Pancreas (tissue), 10 donors: ENCODE data around the gene DENND1A. TPM values are rescaled to one million over a fixed set of nuclear protein-coding genes. Genes with fewer than 3 reads are reported as not detected.

Experiments
- ATAC-seq, 4 donors: fragments of 200-7000 bp; cut with Tn5 transposase; one replicate each; pipeline versions ENCODE4 v1.8.0 to v1.9.1; 2020; ENCODE audit warnings: mild to moderate bottlenecking in 4 of 4, moderate library complexity in 4 of 4
- DNase-seq, 6 donors: peaks; one replicate each; pipeline ENCODE4 v3.0.0-alpha.2; 2020
- FAIRE-seq: peaks from 2 replicates; lab custom pipeline; 2012; peaks lifted over from hg19 to GRCh38; lab: Jason Lieb, UNC
- H3K27ac ChIP-seq, 4 donors: fragments of 200-600 bp; sonication (generic); 1 replicate in 3 of 4; 2 replicates in 1 of 4; pipeline versions ENCODE4 v1.5.0 to v1.8.0; 2020
- H3K27me3 ChIP-seq, 4 donors: fragments of 200-600 bp; one replicate each; pipeline ENCODE4 v1.8.0; 2021
- H3K36me3 ChIP-seq, 3 donors: fragments of 200-600 bp; sonication (generic) in 1 of 3; one replicate each; pipeline versions ENCODE4 v1.5.0 to v1.8.0; 2020 to 2021
- H3K4me1 ChIP-seq, 3 donors: fragments of 200-600 bp; one replicate each; pipeline ENCODE4 v1.8.0; 2021
- H3K4me3 ChIP-seq, 4 donors: fragments of 200-600 bp; sonication (generic) in 2 of 4; one replicate each; pipeline versions ENCODE4 v1.5.0 to v1.8.0; 2020 to 2021
- H3K9me3 ChIP-seq, 4 donors: fragments of 200-600 bp; one replicate each; pipeline ENCODE4 v1.8.0; 2021
- CTCF ChIP-seq, 4 donors: fragments of 200-600 bp; sonication (generic) in 3 of 4; IDR thresholded peaks; one replicate each; pipeline versions ENCODE4 v1.5.0 to v1.8.0; 2021; ENCODE audit warnings: antibody characterized with exemption in 4 of 4
- WGBS, 2 donors: extraction: QIAGEN DNeasy Blood & Tissue Kit; methylation state at CpG; one replicate each; pipeline ENCODE4 v1.1.7; 2013; 5-methylcytosine and 5-hydroxymethylcytosine counted together
- intact Hi-C, 3 donors: fragments of 100-400 bp; cut with DNase I; formaldehyde crosslinking; loops; one replicate each; pipeline versions ENCODE4 v1.11.1 to v1.14.2; 2022
- polyA plus RNA-seq, 2 donors: library from polyadenylated mRNA; stranded (reverse); fragments of 200-250 nt; gene quantifications; one replicate each; pipeline ENCODE4 v1.2.3, GENCODE V29; 2013
- total RNA-seq, 6 donors: library from RNA; stranded (reverse); fragmentation: NEBNext Ultra II Directional in 4 of 6; extraction: Animal tissue kit (Norgen Biotek cat#: 25700) in 4 of 6; gene quantifications; one replicate each; pipeline versions ENCODE4 v1.2.1 to v1.2.4, GENCODE V29; 2021 to 2023
- donor health status: healthy with polysubstance abuse.
- donor health status: DM: no; HTN: no; CAD: no; lungs with moderate emphysema.
- donor health status: DM: no; HTN: no; CAD: no.
- donor health status: control.
- donor health status: control.
- donor health status: Bipolar disorder and iron deficiency.
- donor health status: DM: yes; HTN: yes; CAD: no.
- donor health status: DM: no; HTN: no; CAD: no.
- donor health status: DM: no; HTN: no; CAD: no.
- donor health status: DM: yes; HTN: yes; CAD: no.

DENND1A gene
- total and polyA plus RNA-seq, 8 donors = 4.5 to 8.3 (median 5.6) TPM

DNA sequence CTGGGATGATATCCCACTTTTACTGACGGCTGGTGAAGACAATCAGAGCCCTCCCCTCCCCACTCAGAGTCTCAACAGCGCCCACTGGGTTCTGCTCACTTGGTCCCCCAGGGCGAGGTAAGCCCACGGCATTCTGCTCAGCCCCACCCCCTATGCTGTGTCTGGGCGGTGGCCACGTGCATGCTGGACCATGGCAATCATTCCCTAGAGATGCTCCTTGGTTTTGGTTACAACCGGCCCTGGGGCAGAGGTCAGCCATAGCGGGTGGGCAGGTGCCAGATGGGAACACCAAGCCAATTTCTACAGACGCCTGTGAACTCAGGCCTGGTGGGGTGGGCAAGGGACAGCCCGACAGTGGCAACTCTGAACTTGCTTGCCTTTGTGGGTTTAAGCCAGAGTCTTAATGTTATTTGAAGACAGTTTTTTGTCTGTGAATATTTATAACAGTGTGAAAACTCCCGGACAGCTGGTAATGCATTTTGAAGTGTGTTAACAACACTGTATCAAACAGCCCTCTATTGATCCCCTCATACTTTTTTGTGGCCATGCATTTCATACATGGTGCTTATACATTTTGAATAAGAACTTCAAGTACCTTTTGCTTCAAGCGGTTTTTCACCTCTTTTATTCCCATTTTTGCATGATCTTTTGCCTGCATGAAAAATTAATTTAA lies 479.7 kb downstream of the DENND1A start:
- ATAC-seq (no peak), FAIRE-seq (no peak), DNase-seq (peak in 1 of 6 donors; percentile 30)
- Histone ChIP-seq H3K9me3 (no peaks in the 10 kb centered on the region), H3K36me3 (no peaks in the 10 kb centered on the region), H3K4me3 (no peak overlapping the region), H3K27me3 (no peaks in the 10 kb centered on the region), H3K4me1 (no peaks in the 10 kb centered on the region), H3K27ac (no peak overlapping the region)
- 90 to 95% methylated on average over 12 of the region's 12 CpGs for WGBS, 2 donors
- TF ChIP-seq CTCF (IDR thresholded peaks at IDR 0.05) = no peak
- intact Hi-C loops = no loop called here

GRCh38 chr9:123447934-123448646 lies 481.8 kb downstream of the DENND1A start:
- ATAC-seq (no peak), DNase-seq (peak in 1 of 6 donors; percentile 9), FAIRE-seq (no peak)
- no peak for TF ChIP-seq CTCF (IDR thresholded peaks at IDR 0.05)
- Histone ChIP-seq H3K4me1 (no peaks in the 10 kb centered on the region), H3K4me3 (no peak overlapping the region), H3K27ac (no peak overlapping the region), H3K36me3 (no peaks in the 10 kb centered on the region), H3K27me3 (no peaks in the 10 kb centered on the region), H3K9me3 (no peaks in the 10 kb centered on the region)
- 89 to 93% methylated on average over 9 of the region's 9 CpGs for WGBS, 2 donors
- intact Hi-C loops = no loop called here

DNA sequence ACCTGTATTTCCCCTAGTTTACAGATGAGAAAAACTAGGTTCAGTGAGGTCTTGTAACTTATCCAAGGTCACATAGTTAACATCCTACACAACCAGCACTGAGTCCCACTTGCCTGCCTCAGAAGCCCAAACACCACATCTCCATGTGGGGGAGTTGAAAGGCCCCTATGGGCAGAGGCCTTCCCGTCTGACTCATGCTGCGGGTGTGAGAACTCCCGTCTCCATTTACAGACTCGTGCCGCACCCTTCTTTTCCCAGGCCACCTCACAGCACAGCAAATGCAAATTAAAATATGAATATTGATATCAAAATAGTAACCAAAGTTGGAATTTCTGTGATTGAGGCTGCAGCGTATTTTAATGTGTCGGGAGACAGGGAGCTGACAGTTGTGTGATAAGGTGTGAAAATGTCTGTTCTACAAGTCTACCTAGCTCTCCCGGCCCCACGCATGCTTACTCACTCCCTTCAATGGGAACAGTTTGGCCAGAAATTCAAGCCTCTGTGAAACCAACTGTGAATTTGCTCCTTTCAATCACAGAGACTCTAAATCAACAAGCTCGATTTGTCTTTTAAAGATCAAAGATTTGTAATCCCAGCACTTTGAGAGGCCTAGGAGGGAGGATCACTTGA lies 483.8 kb downstream of the DENND1A start:
- ATAC-seq (no peak), DNase-seq (peak in 1 of 6 donors; percentile 20), FAIRE-seq (no peak)
- Histone ChIP-seq H3K36me3 (no peaks in the 10 kb centered on the region), H3K27ac (no peak overlapping the region), H3K27me3 (no peaks in the 10 kb centered on the region), H3K4me1 (no peaks in the 10 kb centered on the region), H3K9me3 (no peaks in the 10 kb centered on the region), H3K4me3 (no peak overlapping the region)
- TF ChIP-seq CTCF (IDR thresholded peaks at IDR 0.05) = no peak
- 95 to 96% methylated on average over 10 of the region's 10 CpGs for WGBS, 2 donors
- intact Hi-C loops = no loop called here

GRCh38 chr9:123445116-123445515 lies 484.8 kb downstream of the DENND1A start:
- no peak for FAIRE-seq
- H3K27ac ChIP-seq = no peak overlapping the region
- H3K4me3 ChIP-seq = no peak overlapping the region
- DNase-seq = no peak
- H3K9me3 ChIP-seq = no peaks in the 10 kb centered on the region
- H3K36me3 ChIP-seq = no peaks in the 10 kb centered on the region
- no peak for TF ChIP-seq CTCF (IDR thresholded peaks at IDR 0.05)
- intact Hi-C loops = no loop called here
- no peaks in the 10 kb centered on the region for H3K27me3 ChIP-seq
- ATAC-seq = no peak
- WGBS, 2 donors = 96 to 99% methylated on average over 7 of the region's 7 CpGs
- no peaks in the 10 kb centered on the region for H3K4me1 ChIP-seq
